Esophagus squamous epithelium (tissue), 4 donors: ENCODE measurements around the gene COQ6.
"Not testable (repeated sequence)": the region's sequence is repeated elsewhere in the genome, so short reads cannot be mapped to it uniquely, and the experiment has no call there.

Source experiments
- CTCF ChIP-seq, 6 experiments: fragments of 450-650 bp in 4 of 6; fragments of 200-600 bp in 2 of 6; sonication (generic) in 2 of 6; IDR thresholded peaks; one replicate each; pipeline ENCODE4 v1.5.1; 2016 to 2019; ENCODE audit warnings: antibody characterized with exemption in 6 of 6, mild to moderate bottlenecking in 4 of 6, moderate library complexity in 4 of 6
- POLR2A ChIP-seq, 4 donors: fragments of 450-650 bp; IDR thresholded peaks; one replicate each; pipeline ENCODE4 v1.6.1; 2017; ENCODE audit warnings: antibody characterized with exemption in 4 of 4, mild to moderate bottlenecking in 4 of 4, moderate library complexity in 3 of 4

DNA sequence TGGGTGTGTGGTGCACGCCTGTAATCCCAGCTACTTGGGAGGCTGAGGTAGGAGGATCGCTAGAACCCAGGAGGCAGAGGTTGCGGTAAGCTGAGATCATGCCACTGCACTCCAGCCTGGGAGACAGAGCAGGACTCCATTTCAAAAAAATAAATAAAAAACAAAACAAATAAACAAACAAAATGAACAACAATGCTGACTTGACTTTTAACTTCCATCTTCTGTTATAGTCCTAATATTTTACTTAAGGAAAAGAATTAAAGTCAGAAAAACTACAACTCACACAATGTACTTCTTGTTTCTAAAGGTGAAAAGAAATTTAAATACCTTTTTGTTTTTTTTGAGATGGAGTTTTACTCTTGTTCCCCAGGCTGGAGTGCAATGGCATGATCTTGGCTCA lies 55.6 kb downstream of the COQ6 start:
- TF ChIP-seq CTCF, POLR2A (IDR thresholded peaks at IDR 0.05): not testable (repeated sequence)
